Gastrocnemius medialis (tissue), 4 donors: ENCODE measurements around the gene HLA-B.

Source experiments
- POLR2A ChIP-seq, 2 donors: fragments of 450-650 bp; IDR thresholded peaks; one replicate each; pipeline ENCODE4 v1.6.1; 2017; ENCODE audit warnings: antibody characterized with exemption in 2 of 2, mild to moderate bottlenecking in 2 of 2, moderate library complexity in 2 of 2
- TF ChIP-seq, protein P1 (sequence below), 5 experiments: fragments of 450-650 bp in 3 of 5; fragments of 200-600 bp in 2 of 5; sonication (generic) in 2 of 5; IDR thresholded peaks in 4 of 5; conservative IDR thresholded peaks in 1 of 5; 1 replicate in 4 of 5; 2 replicates in 1 of 5; pipeline ENCODE4 v1.5.1; 2016 to 2019; ENCODE audit warnings: antibody characterized with exemption in 5 of 5, mild to moderate bottlenecking in 3 of 5, moderate library complexity in 3 of 5

GRCh38 chr6:31400467-31401289 is 43.7 kb upstream of the HLA-B start:
- TF ChIP-seq, protein P1, sequence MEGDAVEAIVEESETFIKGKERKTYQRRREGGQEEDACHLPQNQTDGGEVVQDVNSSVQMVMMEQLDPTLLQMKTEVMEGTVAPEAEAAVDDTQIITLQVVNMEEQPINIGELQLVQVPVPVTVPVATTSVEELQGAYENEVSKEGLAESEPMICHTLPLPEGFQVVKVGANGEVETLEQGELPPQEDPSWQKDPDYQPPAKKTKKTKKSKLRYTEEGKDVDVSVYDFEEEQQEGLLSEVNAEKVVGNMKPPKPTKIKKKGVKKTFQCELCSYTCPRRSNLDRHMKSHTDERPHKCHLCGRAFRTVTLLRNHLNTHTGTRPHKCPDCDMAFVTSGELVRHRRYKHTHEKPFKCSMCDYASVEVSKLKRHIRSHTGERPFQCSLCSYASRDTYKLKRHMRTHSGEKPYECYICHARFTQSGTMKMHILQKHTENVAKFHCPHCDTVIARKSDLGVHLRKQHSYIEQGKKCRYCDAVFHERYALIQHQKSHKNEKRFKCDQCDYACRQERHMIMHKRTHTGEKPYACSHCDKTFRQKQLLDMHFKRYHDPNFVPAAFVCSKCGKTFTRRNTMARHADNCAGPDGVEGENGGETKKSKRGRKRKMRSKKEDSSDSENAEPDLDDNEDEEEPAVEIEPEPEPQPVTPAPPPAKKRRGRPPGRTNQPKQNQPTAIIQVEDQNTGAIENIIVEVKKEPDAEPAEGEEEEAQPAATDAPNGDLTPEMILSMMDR (IDR thresholded peaks at IDR 0.05 in 4 of 5, conservative IDR thresholded peaks at IDR 0.05 in 1 of 5), result no peak
- TF ChIP-seq POLR2A (IDR thresholded peaks at IDR 0.05), result no peak
